DOHH2 (cell line): ENCODE measurements around the gene KIF5C.

ENCODE experiments used
- H3F3A ChIP-seq: fragments of 200-600 bp; sonication (generic), shearing (Covaris generic); 2 replicates; pipeline ENCODE4 v1.6.0; 2016; ENCODE audit warnings: antibody characterized with exemption, mild to moderate bottlenecking; ENCODE audit not compliant: control insufficient read depth, insufficient read depth
- H3K27ac ChIP-seq: fragments of 200-600 bp; sonication (generic); 2 replicates; pipeline ENCODE4 v1.5.1; 2014; ENCODE audit warnings: low read depth, mild to moderate bottlenecking, low read length, moderate library complexity
- H3K27me3 ChIP-seq: fragments of 200-600 bp; sonication (generic); 2 replicates; pipeline ENCODE4 v1.6.1; 2014; ENCODE audit warnings: mild to moderate bottlenecking, low read length, mixed read lengths; ENCODE audit not compliant: control insufficient read depth
- H3K36me3 ChIP-seq: fragments of 200-600 bp; sonication (generic); 2 replicates; pipeline ENCODE4 v1.6.1; 2014; ENCODE audit warnings: mild to moderate bottlenecking, low read length, moderate library complexity, mixed read lengths; ENCODE audit not compliant: control insufficient read depth
- H3K4me1 ChIP-seq: fragments of 200-600 bp; sonication (generic); 2 replicates; pipeline ENCODE4 v1.6.1; 2014; ENCODE audit warnings: mild to moderate bottlenecking, low read length, mixed read lengths; ENCODE audit not compliant: control insufficient read depth
- H3K4me2 ChIP-seq: fragments of 200-600 bp; sonication (generic); 2 replicates; pipeline ENCODE4 v1.6.0; 2014; ENCODE audit warnings: mild to moderate bottlenecking, low read length, moderate library complexity
- H3K4me3 ChIP-seq: fragments of 200-600 bp; sonication (generic); 2 replicates; pipeline ENCODE4 v1.5.1; 2014; ENCODE audit warnings: mild to moderate bottlenecking, low read length, mixed read lengths
- H3K79me2 ChIP-seq: fragments of 200-600 bp; sonication (generic); 2 replicates; pipeline ENCODE4 v1.6.1; 2014; ENCODE audit warnings: mild to moderate bottlenecking, low read length, mixed read lengths; ENCODE audit not compliant: control insufficient read depth
- H3K9me2 ChIP-seq: fragments of 200-600 bp; sonication (generic); replicated peaks from 2 replicates; pipeline ENCODE4 v1.6.1; 2014; ENCODE audit warnings: mild to moderate bottlenecking, low read length, mixed read lengths; ENCODE audit not compliant: control insufficient read depth
- H3K9me3 ChIP-seq: fragments of 200-600 bp; sonication (generic); 2 replicates; pipeline ENCODE4 v1.6.1; 2014; ENCODE audit warnings: antibody characterized with exemption, low read length, mixed read lengths; ENCODE audit not compliant: control insufficient read depth, insufficient read depth
- H4K20me1 ChIP-seq: fragments of 200-600 bp; sonication (generic); 2 replicates; pipeline ENCODE4 v1.6.0; 2014; ENCODE audit warnings: low read depth, mild to moderate bottlenecking, antibody characterized with exemption, low read length, moderate library complexity; ENCODE audit not compliant: control insufficient read depth, insufficient read depth
- CTCF ChIP-seq: fragments of 200-600 bp; sonication (generic); IDR thresholded peaks from one replicate; pipeline ENCODE4 v1.5.1; 2014; ENCODE audit warnings: antibody characterized with exemption, mild to moderate bottlenecking, low read depth, low read length; ENCODE audit not compliant: poor library complexity, severe bottlenecking
- EZH2phosphoT487 ChIP-seq: fragments of 200-600 bp; sonication (generic); IDR thresholded peaks from 2 replicates; pipeline ENCODE4 v1.6.1; 2017; ENCODE audit warnings: borderline replicate concordance, mild to moderate bottlenecking, antibody characterized with exemption, low read length, moderate library complexity, mixed read lengths

Gene KIF5C

DNA sequence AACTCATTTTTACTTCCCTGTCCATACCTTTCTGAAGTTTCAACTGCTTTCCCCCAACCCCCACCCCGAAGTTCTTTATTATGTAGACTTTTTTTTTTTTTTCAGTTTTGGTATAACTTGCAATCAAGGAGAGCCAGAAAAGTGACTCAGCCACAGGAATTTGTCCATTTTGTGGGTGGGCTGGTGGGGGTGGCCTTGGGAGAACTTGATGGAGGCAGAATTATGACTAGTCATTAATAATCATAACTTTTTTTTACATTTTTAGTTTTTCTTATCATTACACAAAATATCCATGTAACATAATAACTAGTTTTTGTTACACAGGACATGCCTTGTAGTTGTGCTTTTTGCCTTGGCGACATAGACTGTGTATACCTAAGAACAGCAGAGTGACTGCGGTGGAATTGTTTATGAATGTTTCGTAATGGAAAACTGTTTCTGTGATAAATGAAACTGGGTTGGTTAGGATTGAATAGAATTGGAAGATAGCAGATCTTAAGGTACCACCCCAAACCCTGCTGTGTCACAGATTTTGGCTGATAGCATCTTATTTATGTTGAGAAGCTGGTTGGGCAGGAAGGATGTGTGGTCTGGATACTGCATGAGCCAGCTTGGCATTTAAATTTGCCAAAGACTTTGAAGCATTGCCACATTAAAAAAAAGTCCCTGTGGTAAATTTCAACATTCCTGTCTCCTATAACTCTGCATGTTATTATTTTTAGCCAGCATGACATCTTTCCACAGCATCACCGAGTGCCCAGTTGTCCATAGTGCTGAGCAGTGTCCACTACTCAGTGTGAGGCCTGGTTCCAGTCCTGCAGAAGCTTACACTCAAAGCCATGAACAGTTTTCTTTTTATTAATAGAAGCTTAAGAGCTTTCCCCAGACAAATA, 194.2 kb downstream of the KIF5C start:
- no peak overlapping the region for H3K4me3 ChIP-seq

DNA sequence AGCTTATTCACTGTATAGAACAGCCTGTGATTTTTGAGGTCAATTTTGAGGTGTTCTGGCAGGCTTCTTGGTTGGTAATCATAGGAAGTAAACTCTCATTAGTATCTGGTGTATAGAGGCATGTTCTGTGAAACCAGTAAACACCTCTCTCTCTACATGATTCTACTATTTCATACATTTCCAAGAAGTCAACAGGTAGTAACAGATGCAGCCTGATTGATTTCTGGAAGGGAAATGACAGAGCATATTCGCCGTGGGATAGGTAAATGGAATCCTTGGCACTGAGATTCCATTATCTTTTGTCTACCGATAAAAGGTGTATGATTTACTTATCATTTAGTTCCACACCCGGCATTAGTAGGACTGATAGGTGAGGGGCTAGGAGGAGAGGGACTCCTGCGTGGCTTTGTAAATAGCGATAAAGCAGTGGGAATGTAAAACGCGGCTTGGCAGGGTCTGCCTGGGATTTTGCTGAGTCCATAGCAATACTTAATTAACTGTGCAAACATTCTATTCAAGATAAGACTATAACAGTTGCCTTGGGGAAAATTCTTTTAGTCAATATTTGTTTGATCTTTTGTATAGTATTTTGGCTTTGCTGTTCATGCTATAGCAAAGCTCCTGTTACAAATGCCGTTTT, 195.8 kb downstream of the KIF5C start:
- no peaks in the 10 kb centered on the region for H3F3A ChIP-seq
- no peak overlapping the region for H3K4me2 ChIP-seq
- no peaks in the 10 kb centered on the region for H3K9me3 ChIP-seq
- H3K79me2 ChIP-seq: peaks cover 37% of the 10 kb centered on the region
- no peaks in the 10 kb centered on the region for H3K4me1 ChIP-seq
- no peaks in the 10 kb centered on the region for H4K20me1 ChIP-seq
- no peak overlapping the region for H3K4me3 ChIP-seq
- H3K27ac ChIP-seq: no peak overlapping the region
- no peaks in the 10 kb centered on the region for H3K9me2 ChIP-seq
- no peaks in the 10 kb centered on the region for H3K36me3 ChIP-seq
- H3K27me3 ChIP-seq: no peaks in the 10 kb centered on the region
- no peak for TF ChIP-seq CTCF
- TF ChIP-seq EZH2phosphoT487: no peak

More for the DNA sequence above, 194.2 kb downstream of the KIF5C start:
- Histone ChIP-seq H3K36me3 (no peaks in the 10 kb centered on the region), H4K20me1 (no peaks in the 10 kb centered on the region), H3K79me2 (peaks cover 44% of the 10 kb centered on the region), H3K9me2 (no peaks in the 10 kb centered on the region), H3K9me3 (no peaks in the 10 kb centered on the region), H3K4me1 (no peaks in the 10 kb centered on the region), H3K4me2 (no peak overlapping the region), H3F3A (no peaks in the 10 kb centered on the region), H3K27me3 (no peaks in the 10 kb centered on the region), H3K27ac (no peak overlapping the region)
- no peak for TF ChIP-seq CTCF
- TF ChIP-seq EZH2phosphoT487: no peak

GRCh38 chr2:149075105-149075504, 200.1 kb downstream of the KIF5C start:
- Histone ChIP-seq H3K4me1 (peaks cover 6% of the 10 kb centered on the region; the same call in 1 of the 2 replicates), H4K20me1 (no peaks in the 10 kb centered on the region), H3K9me3 (no peaks in the 10 kb centered on the region), H3K36me3 (0 out of 2 replicates have a peak, but pooled peaks cover 4% of the 10 kb centered on the region), H3K9me2 (no peaks in the 10 kb centered on the region), H3K27me3 (no peaks in the 10 kb centered on the region), H3K4me2 (no peak overlapping the region), H3F3A (no peaks in the 10 kb centered on the region), H3K27ac (no peak overlapping the region), H3K4me3 (no peak overlapping the region), H3K79me2 (peaks cover 15% of the 10 kb centered on the region)
- TF ChIP-seq EZH2phosphoT487: no peak
- no peak for TF ChIP-seq CTCF
